ENCODE measurements around the gene LRMDA.
"Not testable (repeated sequence)": the region's sequence is repeated elsewhere in the genome, so short reads cannot be mapped to it uniquely, and the experiment has no call there.

The LRMDA gene

GRCh38 chr10:75621003-75621402 is 189.6 kb downstream of the LRMDA start:
- 98% methylated on average over 4 of the region's 4 CpGs for WGBS
- H3K79me1 ChIP-seq (replicated peaks; ENCODE audit: low read length, poor library complexity, severe bottlenecking); H3K4me3 ChIP-seq (ENCODE audit: insufficient read depth in 1 of 2, low read depth in 1 of 2, low read length in 2 of 2); H3K23ac ChIP-seq (ENCODE audit: low read length in 2 of 2); H2BK5ac ChIP-seq (ENCODE audit: low read depth, low read length, poor library complexity, severe bottlenecking); H3K4me1 ChIP-seq (ENCODE audit: control insufficient read depth, insufficient read depth, low read depth, low read length); H4K91ac ChIP-seq (ENCODE audit: low read length); H2AK5ac ChIP-seq (ENCODE audit: low read length, severe bottlenecking); H2BK12ac ChIP-seq (ENCODE audit: low read length in 2 of 2); H2AFZ ChIP-seq (ENCODE audit: low read depth, low read length); H3K4ac ChIP-seq (ENCODE audit: low read depth in 1 of 2, low read length in 2 of 2); H3K14ac ChIP-seq (ENCODE audit: low read length in 2 of 2); H3K18ac ChIP-seq (ENCODE audit: low read depth in 1 of 2, low read length in 2 of 2); DNase-seq; H3K36me3 ChIP-seq (ENCODE audit: control insufficient read depth in 1 of 2, insufficient read depth in 2 of 2, low read depth in 1 of 2, low read length in 2 of 2); H3K9ac ChIP-seq (ENCODE audit: low read length); H2BK120ac ChIP-seq (ENCODE audit: low read depth, low read length); H4K8ac ChIP-seq (ENCODE audit: low read length); H3K27ac ChIP-seq (ENCODE audit: low read length, poor library complexity, severe bottlenecking); H3K9me3 ChIP-seq (ENCODE audit: control insufficient read depth, low read length); H3K4me2 ChIP-seq (ENCODE audit: low read length, poor library complexity, severe bottlenecking); H2BK15ac ChIP-seq (ENCODE audit: low read depth, poor library complexity, severe bottlenecking): not testable (repeated sequence)
- peaks cover 0 to 11% of the 10 kb centered on the region in 2 experiments for H3K27me3 ChIP-seq (ENCODE audit: control insufficient read depth in 1 of 2, insufficient read depth in 1 of 2, low read length in 2 of 2)

DNA sequence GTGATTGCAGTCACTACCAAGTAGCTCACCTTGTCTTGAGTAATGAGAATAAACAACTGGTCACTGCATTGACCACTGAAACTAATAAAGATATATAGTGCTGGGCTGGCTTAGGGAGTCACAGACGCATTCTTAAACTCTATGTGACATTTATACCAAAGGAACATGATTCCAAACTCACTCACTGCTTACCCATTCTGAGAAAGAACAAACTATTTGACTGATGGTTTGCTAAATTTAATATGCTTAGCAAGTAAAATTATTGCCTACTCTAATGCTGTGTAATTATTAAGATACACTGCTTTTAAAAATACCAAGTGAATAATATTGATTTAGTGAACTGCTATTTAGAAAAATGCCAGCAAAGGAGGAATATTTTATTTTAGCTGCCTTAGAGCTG is 191.1 kb downstream of the LRMDA start:
- Histone ChIP-seq H2AK5ac (ENCODE audit: low read length, severe bottlenecking) (no peak overlapping the region), H3K27ac (ENCODE audit: low read length, poor library complexity, severe bottlenecking) (no peak overlapping the region), H3K4me3 (ENCODE audit: insufficient read depth in 1 of 2, low read depth in 1 of 2, low read length in 2 of 2) (no peak overlapping the region), H3K4me1 (ENCODE audit: control insufficient read depth, insufficient read depth, low read depth, low read length) (no peaks in the 10 kb centered on the region), H2AFZ (ENCODE audit: low read depth, low read length) (no peak overlapping the region), H2BK12ac (ENCODE audit: low read length in 2 of 2) (no peak overlapping the region), H4K8ac (ENCODE audit: low read length) (no peak overlapping the region), H2BK15ac (ENCODE audit: low read depth, poor library complexity, severe bottlenecking) (no peak overlapping the region), H3K4ac (ENCODE audit: low read depth in 1 of 2, low read length in 2 of 2) (no peak overlapping the region), H3K9ac (ENCODE audit: low read length) (no peak overlapping the region), H3K23ac (ENCODE audit: low read length in 2 of 2) (no peak overlapping the region), H3K36me3 (ENCODE audit: control insufficient read depth in 1 of 2, insufficient read depth in 2 of 2, low read depth in 1 of 2, low read length in 2 of 2) (no peaks in the 10 kb centered on the region), H3K4me2 (ENCODE audit: low read length, poor library complexity, severe bottlenecking) (no peak overlapping the region), H2BK5ac (ENCODE audit: low read depth, low read length, poor library complexity, severe bottlenecking) (no peak overlapping the region), H3K9me3 (ENCODE audit: control insufficient read depth, low read length) (no peaks in the 10 kb centered on the region), H3K14ac (ENCODE audit: low read length in 2 of 2) (no peak overlapping the region), H3K27me3 (ENCODE audit: control insufficient read depth in 1 of 2, insufficient read depth in 1 of 2, low read length in 2 of 2) (peaks cover 0 to 14% of the 10 kb centered on the region in 2 experiments), H3K18ac (ENCODE audit: low read depth in 1 of 2, low read length in 2 of 2) (no peak overlapping the region), H3K79me1 (replicated peaks; ENCODE audit: low read length, poor library complexity, severe bottlenecking) (no peaks in the 10 kb centered on the region), H4K91ac (ENCODE audit: low read length) (no peak overlapping the region), H2BK120ac (ENCODE audit: low read depth, low read length) (no peak overlapping the region)
- no peak for DNase-seq
- no CpG with 5 or more reads among the region's 1 CpG for WGBS

GRCh38 chr10:75623310-75624093 is 192.1 kb downstream of the LRMDA start:
- no peak overlapping the region for H4K91ac ChIP-seq (ENCODE audit: low read length)
- H3K27ac ChIP-seq (ENCODE audit: low read length, poor library complexity, severe bottlenecking): no peak overlapping the region
- no peaks in the 10 kb centered on the region for H3K36me3 ChIP-seq (ENCODE audit: control insufficient read depth in 1 of 2, insufficient read depth in 2 of 2, low read depth in 1 of 2, low read length in 2 of 2)
- no peak overlapping the region for H2BK120ac ChIP-seq (ENCODE audit: low read depth, low read length)
- H3K9me3 ChIP-seq (ENCODE audit: control insufficient read depth, low read length): no peaks in the 10 kb centered on the region
- H3K4me2 ChIP-seq (ENCODE audit: low read length, poor library complexity, severe bottlenecking): no peak overlapping the region
- H2BK12ac ChIP-seq (ENCODE audit: low read length in 2 of 2): no peak overlapping the region
- no peak overlapping the region for H3K14ac ChIP-seq (ENCODE audit: low read length in 2 of 2)
- peak overlapping the region; percentile 68 for H3K9ac ChIP-seq (ENCODE audit: low read length)
- no peak overlapping the region for H2BK15ac ChIP-seq (ENCODE audit: low read depth, poor library complexity, severe bottlenecking)
- 18% methylated on average over 4 of the region's 10 CpGs for WGBS
- H3K4me3 ChIP-seq (ENCODE audit: insufficient read depth in 1 of 2, low read depth in 1 of 2, low read length in 2 of 2): peak overlapping the region in 1 of 2 experiments; percentile 60
- no peak overlapping the region for H3K18ac ChIP-seq (ENCODE audit: low read depth in 1 of 2, low read length in 2 of 2)
- no peaks in the 10 kb centered on the region for H3K79me1 ChIP-seq (replicated peaks; ENCODE audit: low read length, poor library complexity, severe bottlenecking)
- H2AFZ ChIP-seq (ENCODE audit: low read depth, low read length): no peak overlapping the region
- H3K4me1 ChIP-seq (ENCODE audit: control insufficient read depth, insufficient read depth, low read depth, low read length): no peaks in the 10 kb centered on the region
- peaks cover 0 to 15% of the 10 kb centered on the region in 2 experiments for H3K27me3 ChIP-seq (ENCODE audit: control insufficient read depth in 1 of 2, insufficient read depth in 1 of 2, low read length in 2 of 2)
- H2BK5ac ChIP-seq (ENCODE audit: low read depth, low read length, poor library complexity, severe bottlenecking): no peak overlapping the region
- no peak overlapping the region for H3K23ac ChIP-seq (ENCODE audit: low read length in 2 of 2)
- H3K4ac ChIP-seq (ENCODE audit: low read depth in 1 of 2, low read length in 2 of 2): no peak overlapping the region
- no peak overlapping the region for H4K8ac ChIP-seq (ENCODE audit: low read length)
- DNase-seq: peak; percentile 19
- H2AK5ac ChIP-seq (ENCODE audit: low read length, severe bottlenecking): no peak overlapping the region

DNA sequence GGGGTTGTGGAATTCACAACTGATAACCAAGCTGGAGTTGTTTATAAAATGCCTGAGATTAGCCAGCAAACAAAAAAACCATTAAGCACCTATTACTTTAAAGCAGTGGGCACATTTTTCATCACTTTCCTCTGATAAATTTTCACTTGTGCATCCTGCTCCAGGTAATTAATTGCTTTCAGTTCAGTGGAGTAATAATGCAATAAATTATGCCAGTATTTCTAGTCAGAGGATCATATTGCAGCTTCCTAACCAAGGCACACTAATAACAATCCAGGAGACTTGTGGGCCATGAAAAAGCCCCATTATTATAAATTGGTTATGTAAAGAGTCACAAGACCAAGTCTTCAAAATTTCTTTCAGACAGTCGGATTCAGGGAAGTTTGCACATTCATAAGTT is 193.2 kb downstream of the LRMDA start:
- Histone ChIP-seq H3K27me3 (ENCODE audit: control insufficient read depth in 1 of 2, insufficient read depth in 1 of 2, low read length in 2 of 2) (peaks cover 0 to 15% of the 10 kb centered on the region in 2 experiments), H3K4me3 (ENCODE audit: insufficient read depth in 1 of 2, low read depth in 1 of 2, low read length in 2 of 2) (no peak overlapping the region), H3K14ac (ENCODE audit: low read length in 2 of 2) (no peak overlapping the region), H4K8ac (ENCODE audit: low read length) (no peak overlapping the region), H2AFZ (ENCODE audit: low read depth, low read length) (no peak overlapping the region), H4K91ac (ENCODE audit: low read length) (no peak overlapping the region), H3K4me1 (ENCODE audit: control insufficient read depth, insufficient read depth, low read depth, low read length) (no peaks in the 10 kb centered on the region), H3K27ac (ENCODE audit: low read length, poor library complexity, severe bottlenecking) (no peak overlapping the region), H3K18ac (ENCODE audit: low read depth in 1 of 2, low read length in 2 of 2) (peak overlapping the region in 1 of 2 experiments; percentile 4), H3K4me2 (ENCODE audit: low read length, poor library complexity, severe bottlenecking) (no peak overlapping the region), H3K9ac (ENCODE audit: low read length) (no peak overlapping the region), H2BK15ac (ENCODE audit: low read depth, poor library complexity, severe bottlenecking) (no peak overlapping the region), H3K23ac (ENCODE audit: low read length in 2 of 2) (no peak overlapping the region), H3K36me3 (ENCODE audit: control insufficient read depth in 1 of 2, insufficient read depth in 2 of 2, low read depth in 1 of 2, low read length in 2 of 2) (no peaks in the 10 kb centered on the region), H3K4ac (ENCODE audit: low read depth in 1 of 2, low read length in 2 of 2) (no peak overlapping the region), H2BK120ac (ENCODE audit: low read depth, low read length) (no peak overlapping the region), H3K9me3 (ENCODE audit: control insufficient read depth, low read length) (no peaks in the 10 kb centered on the region), H3K79me1 (replicated peaks; ENCODE audit: low read length, poor library complexity, severe bottlenecking) (no peaks in the 10 kb centered on the region), H2BK5ac (ENCODE audit: low read depth, low read length, poor library complexity, severe bottlenecking) (no peak overlapping the region), H2BK12ac (ENCODE audit: low read length in 2 of 2) (no peak overlapping the region), H2AK5ac (ENCODE audit: low read length, severe bottlenecking) (no peak overlapping the region)
- 83% methylated on average over 1 of the region's 1 CpG for WGBS
- no peak for DNase-seq

Data from mesenchymal stem cell (in vitro differentiated cells and primary cell).